CD14-positive monocyte (primary cell): ENCODE results near the gene L3MBTL4. TPM values are rescaled to one million over a fixed set of nuclear protein-coding genes. Genes with fewer than 3 reads are reported as not detected.

Experiments
- DNase-seq, 3 donors: peaks; one replicate each; pipeline ENCODE4 v3.0.0-alpha.2; 2011 to 2022
- H2AFZ ChIP-seq: 2 replicates; pipeline ENCODE4 v1.6.0; 2012; ENCODE audit warnings: mild to moderate bottlenecking, low read depth, low read length, inconsistent platforms; ENCODE audit not compliant: insufficient read depth, poor library complexity, severe bottlenecking
- H3K27ac ChIP-seq, 2 donors: 1 replicate in 1 of 2; 2 replicates in 1 of 2; pipeline ENCODE4 v1.5.1; 2012 to 2013; ENCODE audit warnings: low read length in 2 of 2, control low read depth in 1 of 2, inconsistent platforms in 1 of 2, low read depth in 1 of 2, mild to moderate bottlenecking in 1 of 2
- H3K27me3 ChIP-seq, 2 donors: one replicate each; pipeline versions ENCODE4 v1.6.0 to v1.6.1; 2011 to 2013; ENCODE audit warnings: low read length in 2 of 2; ENCODE audit not compliant: control insufficient read depth in 2 of 2, insufficient read depth in 2 of 2
- H3K36me3 ChIP-seq, 2 donors: replicated peaks in 1 of 2; 1 replicate in 1 of 2; 2 replicates in 1 of 2; pipeline versions ENCODE4 v1.5.1 to v1.6.1; 2012 to 2013; ENCODE audit warnings: low read length in 2 of 2, control low read depth in 1 of 2, inconsistent platforms in 1 of 2, mild to moderate bottlenecking in 1 of 2; ENCODE audit not compliant: insufficient read depth in 2 of 2, control insufficient read depth in 1 of 2
- H3K4me1 ChIP-seq, 2 donors: 1 replicate in 1 of 2; 2 replicates in 1 of 2; pipeline versions ENCODE4 v1.5.1 to v1.6.1; 2012 to 2013; ENCODE audit warnings: low read length in 2 of 2, control low read depth in 1 of 2, inconsistent platforms in 1 of 2, mild to moderate bottlenecking in 1 of 2, moderate library complexity in 1 of 2; ENCODE audit not compliant: insufficient read depth in 2 of 2, control insufficient read depth in 1 of 2
- H3K4me2 ChIP-seq: replicated peaks from 2 replicates; pipeline ENCODE3; 2012; ENCODE audit warnings: low read length, moderate library complexity, mild to moderate bottlenecking; ENCODE audit not compliant: poor library complexity, severe bottlenecking; ENCODE audit errors: extremely low read depth
- H3K4me3 ChIP-seq, 3 experiments: fragments of 200-600 bp in 1 of 3; sonication (generic) in 1 of 3; replicated peaks in 1 of 3; 1 replicate in 2 of 3; 2 replicates in 1 of 3; pipeline ENCODE4 v1.5.1; 2011 to 2013; ENCODE audit warnings: low read length in 3 of 3, mild to moderate bottlenecking in 3 of 3, control low read depth in 2 of 3, low read depth in 2 of 3, inconsistent platforms in 1 of 3, moderate library complexity in 1 of 3
- H3K79me2 ChIP-seq: 2 replicates; pipeline ENCODE4 v1.6.0; 2012; ENCODE audit warnings: mild to moderate bottlenecking, control low read depth, inconsistent platforms, low read length, moderate library complexity; ENCODE audit not compliant: insufficient read depth
- H3K9ac ChIP-seq: 2 replicates; pipeline ENCODE4 v1.6.0; 2017; ENCODE audit warnings: low read length, mild to moderate bottlenecking; ENCODE audit not compliant: insufficient read depth, poor library complexity, severe bottlenecking
- H3K9me3 ChIP-seq, 2 donors: replicated peaks in 1 of 2; 1 replicate in 1 of 2; 2 replicates in 1 of 2; pipeline versions ENCODE4 v1.5.1 to v1.6.1; 2012 to 2013; ENCODE audit warnings: low read length in 2 of 2, control low read depth in 1 of 2; ENCODE audit not compliant: control insufficient read depth in 1 of 2, insufficient read depth in 1 of 2
- H4K20me1 ChIP-seq: 2 replicates; pipeline ENCODE4 v1.6.0; 2012; ENCODE audit warnings: mild to moderate bottlenecking, low read length, control low read depth, moderate library complexity; ENCODE audit not compliant: insufficient read depth
- H3K27ac Mint-ChIP-seq, 7 donors: one replicate each; pipeline ENCODE4 v1.8.0; 2020; ENCODE audit warnings: mild to moderate bottlenecking in 7 of 7, mixed read lengths in 7 of 7, moderate library complexity in 6 of 7, inconsistent platforms in 2 of 7
- H3K27me3 Mint-ChIP-seq, 3 donors: one replicate each; pipeline ENCODE4 v1.8.0; 2021 to 2022; ENCODE audit warnings: low read depth in 3 of 3, mild to moderate bottlenecking in 3 of 3, mixed read lengths in 3 of 3, moderate library complexity in 3 of 3, inconsistent platforms in 1 of 3
- H3K36me3 Mint-ChIP-seq, 2 donors: one replicate each; pipeline ENCODE4 v1.8.0; 2020; ENCODE audit warnings: mixed read lengths in 2 of 2, inconsistent platforms in 1 of 2, mild to moderate bottlenecking in 1 of 2
- H3K4me1 Mint-ChIP-seq: one replicate; pipeline ENCODE4 v1.8.0; 2020; ENCODE audit warnings: mild to moderate bottlenecking, mixed read lengths
- H3K4me3 Mint-ChIP-seq, 2 donors: one replicate each; pipeline ENCODE4 v1.8.0; 2020; ENCODE audit warnings: mild to moderate bottlenecking in 2 of 2, mixed read lengths in 2 of 2, moderate library complexity in 1 of 2
- H3K9me3 Mint-ChIP-seq, 7 donors: one replicate each; pipeline ENCODE4 v1.8.0; 2020 to 2022; ENCODE audit warnings: mixed read lengths in 7 of 7, mild to moderate bottlenecking in 6 of 7, moderate library complexity in 6 of 7, inconsistent platforms in 2 of 7
- WGBS: methylation state at CpG from one replicate; pipeline ENCODE4 v1.1.5; 2013; ENCODE audit warnings: missing lambda C conversion rate; ENCODE audit not compliant: insufficient coverage; 5-methylcytosine and 5-hydroxymethylcytosine counted together
- intact Hi-C, 2 donors: fragments of 100-400 bp; cut with micrococcal nuclease; formaldehyde crosslinking; loops; one replicate each; pipeline versions ENCODE4 v1.15.0 to v1.15.1; 2023
- polyA plus RNA-seq, 3 donors: library from polyadenylated mRNA; depleted of rRNA in 1 of 3; unstranded in 2 of 3; stranded (reverse) in 1 of 3; fragments of 300-500 nt in 2 of 3; fragments of >200 nt in 1 of 3; fragmentation: Illumina TruSeq in 2 of 3; gene quantifications; 1 replicate in 2 of 3; 2 replicates in 1 of 3; pipeline ENCODE4 v1.2.3, GENCODE V29; 2012 to 2021
- TF ChIP-seq, protein P1 (sequence below): fragments of 200-600 bp; IDR thresholded peaks from one replicate; pipeline ENCODE4 v1.8.0; 2022; ENCODE audit warnings: antibody characterized with exemption, mild to moderate bottlenecking

Gene L3MBTL4
- polyA plus RNA-seq, 3 donors = 0.55 to 1.2 (median 0.72) TPM

DNA sequence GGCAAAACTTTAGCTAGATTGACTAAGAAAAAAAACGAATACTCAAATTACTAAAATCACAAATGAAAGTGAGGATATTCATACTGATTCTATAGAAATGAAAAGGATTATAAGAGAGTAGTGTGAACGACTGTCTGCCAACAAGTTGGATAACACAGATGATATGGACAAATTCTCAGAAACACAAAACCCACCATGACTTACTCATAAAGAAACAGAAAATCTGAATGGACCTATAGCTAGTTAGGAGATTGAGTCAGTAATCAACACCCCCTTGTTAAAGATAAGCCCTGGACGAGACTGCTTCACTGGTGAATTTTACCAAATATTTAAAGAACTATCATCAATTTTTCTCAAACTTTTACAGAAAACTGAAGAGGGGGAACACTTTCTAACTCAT, 410.6 kb downstream of the L3MBTL4 start:
- Histone ChIP-seq H3K4me3 (no peak overlapping the region), H2AFZ (no peak overlapping the region), H3K4me2 (no peak overlapping the region), H3K9me3 (peaks cover 6 to 9% of the 10 kb centered on the region in 2 donors), H3K27me3 (no peaks in the 10 kb centered on the region), H3K27ac (no peak overlapping the region), H3K79me2 (no peaks in the 10 kb centered on the region), H3K9ac (no peak overlapping the region), H3K4me1 (no peaks in the 10 kb centered on the region), H3K36me3 (no peaks in the 10 kb centered on the region), H4K20me1 (no peaks in the 10 kb centered on the region)
- no peaks in the 10 kb centered on the region for H3K36me3 Mint-ChIP-seq
- H3K27ac Mint-ChIP-seq = no peak overlapping the region
- no peak for DNase-seq
- TF ChIP-seq, protein P1, sequence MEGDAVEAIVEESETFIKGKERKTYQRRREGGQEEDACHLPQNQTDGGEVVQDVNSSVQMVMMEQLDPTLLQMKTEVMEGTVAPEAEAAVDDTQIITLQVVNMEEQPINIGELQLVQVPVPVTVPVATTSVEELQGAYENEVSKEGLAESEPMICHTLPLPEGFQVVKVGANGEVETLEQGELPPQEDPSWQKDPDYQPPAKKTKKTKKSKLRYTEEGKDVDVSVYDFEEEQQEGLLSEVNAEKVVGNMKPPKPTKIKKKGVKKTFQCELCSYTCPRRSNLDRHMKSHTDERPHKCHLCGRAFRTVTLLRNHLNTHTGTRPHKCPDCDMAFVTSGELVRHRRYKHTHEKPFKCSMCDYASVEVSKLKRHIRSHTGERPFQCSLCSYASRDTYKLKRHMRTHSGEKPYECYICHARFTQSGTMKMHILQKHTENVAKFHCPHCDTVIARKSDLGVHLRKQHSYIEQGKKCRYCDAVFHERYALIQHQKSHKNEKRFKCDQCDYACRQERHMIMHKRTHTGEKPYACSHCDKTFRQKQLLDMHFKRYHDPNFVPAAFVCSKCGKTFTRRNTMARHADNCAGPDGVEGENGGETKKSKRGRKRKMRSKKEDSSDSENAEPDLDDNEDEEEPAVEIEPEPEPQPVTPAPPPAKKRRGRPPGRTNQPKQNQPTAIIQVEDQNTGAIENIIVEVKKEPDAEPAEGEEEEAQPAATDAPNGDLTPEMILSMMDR = no peak
- no CpG with 5 or more reads among the region's 3 CpGs for WGBS
- no peaks in the 10 kb centered on the region for H3K4me1 Mint-ChIP-seq
- peaks cover 0 to 3% (median 0%) of the 10 kb centered on the region in 3 donors for H3K27me3 Mint-ChIP-seq
- H3K4me3 Mint-ChIP-seq = no peak overlapping the region
- H3K9me3 Mint-ChIP-seq = peaks cover 4 to 16% (median 10%) of the 10 kb centered on the region in 7 donors
- intact Hi-C loops = no loop called here

DNA sequence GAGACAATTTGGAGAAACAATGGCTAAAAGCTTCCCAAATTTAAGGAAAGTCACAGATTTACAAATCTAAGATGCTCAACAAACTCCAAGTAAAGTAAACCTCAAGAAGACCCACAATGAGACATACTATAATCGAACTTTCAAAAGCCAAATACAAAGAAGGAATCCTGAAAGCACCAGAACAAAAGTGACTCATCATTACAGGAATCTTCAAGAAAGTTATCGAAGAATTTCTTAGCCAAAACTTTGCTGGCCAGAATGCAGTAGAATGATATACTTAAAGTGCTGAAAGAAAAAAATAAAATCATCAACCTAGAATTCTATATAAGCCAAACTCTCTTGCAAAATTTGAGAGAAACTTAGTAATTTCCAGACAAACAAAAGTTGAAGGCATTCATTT, 412.8 kb downstream of the L3MBTL4 start:
- H3K36me3 Mint-ChIP-seq = no peaks in the 10 kb centered on the region
- peaks cover 10 to 13% (median 12%) of the 10 kb centered on the region in 7 donors for H3K9me3 Mint-ChIP-seq
- H3K9me3 ChIP-seq = peaks cover 6 to 9% of the 10 kb centered on the region in 2 donors
- TF ChIP-seq, protein P1 = no peak
- no peaks in the 10 kb centered on the region for H3K4me1 ChIP-seq
- H3K4me1 Mint-ChIP-seq = no peaks in the 10 kb centered on the region
- no peak overlapping the region for H3K27ac ChIP-seq
- H3K79me2 ChIP-seq = no peaks in the 10 kb centered on the region
- intact Hi-C loops = no loop called here
- no peak overlapping the region for H3K4me2 ChIP-seq
- no peak overlapping the region for H2AFZ ChIP-seq
- H3K27me3 Mint-ChIP-seq = peaks cover 0 to 3% (median 0%) of the 10 kb centered on the region in 3 donors
- no peak for DNase-seq
- H3K9ac ChIP-seq = no peak overlapping the region
- no peaks in the 10 kb centered on the region for H3K27me3 ChIP-seq
- H3K36me3 ChIP-seq = no peaks in the 10 kb centered on the region
- no peaks in the 10 kb centered on the region for H4K20me1 ChIP-seq
- H3K4me3 Mint-ChIP-seq = no peak overlapping the region
- no peak overlapping the region for H3K27ac Mint-ChIP-seq
- no CpG with 5 or more reads among the region's 2 CpGs for WGBS
- H3K4me3 ChIP-seq = no peak overlapping the region
